NK-92 treated with Interleukin-12 subunit alpha and Interleukin-12 subunit beta, amount 100 ng/mL, for 24 hours (cell line): ENCODE results near the gene S100Z.
"Not testable (repeated sequence)": the region's sequence is repeated elsewhere in the genome, so short reads cannot be mapped to it uniquely, and the experiment has no call there.

Experiments used
- DNase-seq: peaks from one replicate; lab custom pipeline; 2025; lab: John Stamatoyannopoulos, UW

The S100Z gene

GRCh38 chr5:76849419-76850291 is at the start of gene S100Z:
Gene S100Z (plus strand): TSS chr5:76850014. CDS start chr5:76875360, 25,346 bp downstream.
- no peak for DNase-seq

- no peak for DNase-seq
Observed at GRCh38 chr5:76800579-76800978, 49.2 kb upstream of the S100Z start.

DNA sequence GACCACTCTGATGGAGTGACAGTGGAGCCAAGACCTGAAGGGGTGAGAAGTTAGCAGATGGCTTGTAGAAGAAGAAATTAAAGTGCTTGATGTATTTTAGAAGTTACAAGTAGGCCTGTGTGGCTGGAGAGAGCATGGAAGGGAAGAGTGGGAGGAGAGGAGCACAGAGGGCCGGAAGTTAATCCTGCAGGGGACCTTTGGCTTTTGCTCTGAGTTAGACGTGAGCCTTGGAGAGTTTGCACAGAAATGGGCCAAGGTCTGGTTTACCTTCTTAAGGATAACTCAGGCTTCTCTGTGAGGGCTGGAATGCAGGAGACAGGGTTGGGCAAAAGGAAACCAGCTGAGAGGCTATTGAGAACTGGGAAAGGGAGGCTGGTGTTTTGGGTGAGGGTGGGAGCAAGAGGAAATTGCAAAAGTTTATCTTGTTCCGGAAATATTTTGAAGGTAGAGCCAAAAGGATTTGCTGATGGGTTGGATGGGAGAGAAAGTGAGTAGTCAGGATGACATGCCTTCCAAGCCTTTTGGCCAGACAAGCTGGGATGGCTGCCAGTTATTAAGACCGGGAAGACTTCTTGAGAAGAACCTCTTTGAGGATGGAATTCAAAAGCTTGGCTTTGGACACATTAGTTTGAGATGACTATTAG is 48.5 kb upstream of the S100Z start:
- DNase-seq = no peak

DNA sequence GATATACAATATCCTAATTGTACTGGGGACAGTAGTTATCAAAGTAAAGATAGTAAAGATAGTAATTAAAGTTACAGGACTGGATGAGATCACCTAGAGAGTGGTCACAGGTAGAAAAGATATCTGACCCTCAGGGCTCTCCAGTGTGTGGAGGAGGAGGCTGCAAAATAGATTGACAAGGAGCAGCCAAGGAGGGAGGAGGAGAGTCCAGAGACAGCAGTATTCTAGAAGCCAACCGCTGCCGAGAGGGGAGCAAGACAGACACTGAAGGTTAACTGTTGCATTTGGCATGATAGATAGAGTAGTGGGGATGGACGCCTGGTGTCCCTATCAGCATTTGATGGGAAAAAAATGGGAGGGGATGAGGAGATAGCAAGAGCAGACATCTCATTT is 48.0 kb upstream of the S100Z start:
- no peak for DNase-seq

- no peak for DNase-seq
Observed at GRCh38 chr5:76804266-76804665, 45.5 kb upstream of the S100Z start.

DNA sequence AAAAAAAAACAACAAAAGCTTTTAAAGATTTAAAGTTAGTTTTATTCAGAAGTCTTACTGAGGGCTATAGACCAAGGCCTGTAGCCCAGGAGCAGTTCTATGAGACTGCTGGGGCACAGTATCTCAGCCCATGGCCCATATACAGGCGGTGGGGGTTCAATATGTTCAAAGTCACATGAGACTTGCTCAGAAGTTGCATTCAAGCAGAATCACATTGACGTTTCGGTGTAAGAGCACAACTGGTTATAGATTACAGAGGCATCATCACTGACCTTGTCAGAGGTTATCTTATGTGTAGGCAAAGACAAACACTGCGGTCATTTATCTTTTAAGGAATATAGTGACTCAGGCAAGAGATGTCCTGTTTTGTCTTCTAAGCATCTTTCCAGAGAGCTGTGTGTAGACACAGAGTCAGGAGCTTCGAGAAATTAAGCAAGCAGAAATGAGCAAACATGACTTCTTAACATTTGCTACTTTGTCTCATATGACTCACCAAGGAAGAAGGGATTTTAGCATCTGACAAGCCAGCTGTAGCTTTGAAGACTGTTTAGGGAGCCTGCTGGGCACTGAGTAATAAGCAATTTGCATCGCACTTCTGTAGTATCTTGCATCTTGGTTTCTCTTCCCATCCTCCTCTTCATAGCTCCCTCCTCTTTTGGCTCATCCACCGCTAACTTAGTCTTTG is 43.9 kb upstream of the S100Z start:
- DNase-seq = no peak

GRCh38 chr5:76807296-76807695 is 42.5 kb upstream of the S100Z start:
- no peak for DNase-seq

GRCh38 chr5:76808141-76808691 is 41.6 kb upstream of the S100Z start:
- no peak for DNase-seq

- DNase-seq = no peak
Observed at GRCh38 chr5:76809141-76809540, 40.7 kb upstream of the S100Z start.

DNA sequence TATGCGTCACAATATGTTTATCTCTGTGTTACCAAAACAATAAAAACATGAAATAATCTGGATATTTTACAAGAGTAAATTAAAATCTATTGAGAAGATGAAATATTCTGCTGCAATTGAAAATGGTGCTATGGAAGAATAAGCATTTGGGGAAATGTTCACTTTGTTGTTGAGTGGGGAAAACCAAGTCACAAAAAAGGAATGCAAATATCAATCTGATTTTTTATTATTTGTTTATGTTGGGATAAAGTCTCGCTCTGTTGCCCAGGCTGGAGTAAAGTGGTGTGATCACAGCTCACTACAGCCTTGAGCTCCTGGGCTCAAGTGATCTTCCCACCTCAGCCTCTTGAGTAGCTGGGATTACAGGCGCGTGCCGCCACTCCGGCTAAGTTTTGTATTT is 39.6 kb upstream of the S100Z start:
- DNase-seq = no peak

GRCh38 chr5:76811214-76811613 is 38.6 kb upstream of the S100Z start:
- DNase-seq = no peak

DNA sequence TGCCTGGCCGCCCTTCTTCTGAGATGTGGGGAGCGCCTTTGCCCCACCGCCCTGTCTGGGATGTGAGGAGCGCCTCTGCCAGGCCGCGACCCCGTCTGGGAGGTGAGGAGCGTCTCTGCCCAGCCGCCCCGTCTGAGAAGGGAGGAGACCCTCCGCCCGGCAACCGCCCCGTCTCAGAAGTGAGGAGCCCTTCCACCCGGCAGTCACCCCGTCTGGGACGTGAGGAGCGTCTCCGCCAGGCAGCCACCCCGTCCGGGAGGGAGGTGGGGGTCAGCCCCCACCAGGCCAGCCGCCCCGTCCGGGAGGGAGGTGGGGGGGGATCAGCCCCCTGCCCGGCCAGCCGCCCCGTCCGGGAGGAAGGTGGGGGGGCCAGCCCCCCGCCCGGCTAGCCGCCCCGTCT is 37.6 kb upstream of the S100Z start:
- DNase-seq = not testable (repeated sequence)

GRCh38 chr5:76813982-76814562 is 35.7 kb upstream of the S100Z start:
- DNase-seq = no peak

- DNase-seq = no peak
Observed at GRCh38 chr5:76816110-76816831, 33.5 kb upstream of the S100Z start.

- DNase-seq = no peak
Observed at GRCh38 chr5:76818844-76819831, 30.7 kb upstream of the S100Z start, which contains the start of gene F2RL1. Gene F2RL1 (plus strand): TSS chr5:76819030. CDS start chr5:76819183, 153 bp downstream.

DNA sequence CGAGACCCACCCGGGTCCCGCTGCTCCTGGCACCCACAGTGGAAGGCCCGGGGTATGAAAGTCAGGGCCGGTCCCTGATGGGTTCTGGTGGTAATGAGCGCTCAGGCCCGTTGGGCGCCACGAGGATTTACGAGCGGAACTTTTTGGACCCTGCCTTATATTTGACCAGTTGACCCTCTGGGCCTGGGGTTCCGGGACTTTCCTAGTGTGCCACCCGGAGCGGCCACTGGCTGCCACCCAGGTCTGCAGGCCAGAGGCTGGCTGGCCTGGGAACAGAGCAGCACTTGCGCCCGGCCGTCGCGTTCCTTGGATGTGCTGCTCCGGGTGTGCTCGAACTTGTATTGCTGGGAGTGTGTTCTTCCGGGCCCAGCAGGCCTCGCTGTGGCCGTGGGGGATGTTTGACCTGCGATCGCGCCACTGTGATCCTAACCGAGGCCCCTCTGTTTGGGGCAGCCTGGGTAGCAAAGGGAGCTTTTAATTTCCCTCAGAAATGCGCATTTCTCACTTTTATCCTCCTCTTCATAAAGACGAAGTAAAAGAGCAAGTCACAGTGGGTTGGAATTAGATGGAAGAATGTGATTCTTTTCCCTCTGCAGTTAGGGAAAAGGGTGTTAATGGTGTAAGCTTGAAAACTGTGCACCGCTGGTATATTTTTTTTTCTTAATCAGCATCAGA is 29.8 kb upstream of the S100Z start:
- DNase-seq = no peak

- DNase-seq = no peak
Observed at GRCh38 chr5:76820526-76820890, 29.3 kb upstream of the S100Z start.

DNA sequence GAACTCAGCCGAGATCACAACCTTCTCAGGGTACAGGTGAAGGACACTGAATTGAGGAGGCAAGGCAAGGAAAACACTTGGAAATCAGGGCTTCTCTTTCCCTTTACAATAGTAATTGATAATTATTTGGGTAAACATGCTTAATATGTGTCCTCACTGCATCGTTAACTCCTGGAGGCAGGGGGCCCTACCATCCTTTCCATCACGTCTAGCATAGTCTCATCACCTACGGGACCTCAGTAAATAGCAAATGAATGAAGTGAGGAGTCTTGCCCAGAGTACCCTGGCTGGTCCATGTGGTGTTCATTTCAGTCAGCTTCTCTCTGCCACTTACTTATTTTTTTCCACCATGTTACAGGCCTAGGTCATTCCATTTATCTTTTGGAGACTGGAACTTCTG is 28.7 kb upstream of the S100Z start:
- DNase-seq = no peak

GRCh38 chr5:76822105-76822731 is 27.6 kb upstream of the S100Z start:
- not testable (repeated sequence) for DNase-seq
